IPS DF 4.7 (cell line): Measurements from ENCODE around the gene GBP7.
"Not testable (repeated sequence)": the region's sequence is repeated elsewhere in the genome, so short reads cannot be mapped to it uniquely, and the experiment has no call there.

ENCODE experiments used
- DNase-seq: peaks from one replicate; pipeline ENCODE4 v3.0.0-alpha.2; 2013; ENCODE audit warnings: low spot score; ENCODE audit errors: extremely low read depth

The GBP7 gene, protein sequence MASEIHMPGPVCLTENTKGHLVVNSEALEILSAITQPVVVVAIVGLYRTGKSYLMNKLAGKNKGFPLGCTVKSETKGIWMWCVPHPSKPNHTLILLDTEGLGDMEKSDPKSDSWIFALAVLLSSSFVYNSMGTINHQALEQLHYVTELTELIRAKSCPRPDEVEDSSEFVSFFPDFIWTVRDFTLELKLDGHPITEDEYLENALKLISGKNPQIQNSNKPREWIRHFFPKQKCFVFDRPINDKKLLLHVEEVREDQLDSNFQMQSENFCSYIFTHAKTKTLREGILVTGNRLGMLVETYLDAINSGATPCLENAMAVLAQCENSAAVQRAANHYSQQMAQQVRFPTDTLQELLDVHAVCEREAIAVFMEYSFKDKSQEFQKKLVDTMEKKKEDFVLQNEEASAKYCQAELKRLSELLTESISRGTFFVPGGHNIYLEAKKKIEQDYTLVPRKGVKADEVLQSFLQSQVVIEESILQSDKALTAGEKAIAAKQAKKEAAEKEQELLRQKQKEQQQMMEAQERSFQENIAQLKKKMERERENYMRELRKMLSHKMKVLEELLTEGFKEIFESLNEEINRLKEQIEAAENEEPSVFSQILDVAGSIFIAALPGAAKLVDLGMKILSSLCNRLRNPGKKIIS

DNA sequence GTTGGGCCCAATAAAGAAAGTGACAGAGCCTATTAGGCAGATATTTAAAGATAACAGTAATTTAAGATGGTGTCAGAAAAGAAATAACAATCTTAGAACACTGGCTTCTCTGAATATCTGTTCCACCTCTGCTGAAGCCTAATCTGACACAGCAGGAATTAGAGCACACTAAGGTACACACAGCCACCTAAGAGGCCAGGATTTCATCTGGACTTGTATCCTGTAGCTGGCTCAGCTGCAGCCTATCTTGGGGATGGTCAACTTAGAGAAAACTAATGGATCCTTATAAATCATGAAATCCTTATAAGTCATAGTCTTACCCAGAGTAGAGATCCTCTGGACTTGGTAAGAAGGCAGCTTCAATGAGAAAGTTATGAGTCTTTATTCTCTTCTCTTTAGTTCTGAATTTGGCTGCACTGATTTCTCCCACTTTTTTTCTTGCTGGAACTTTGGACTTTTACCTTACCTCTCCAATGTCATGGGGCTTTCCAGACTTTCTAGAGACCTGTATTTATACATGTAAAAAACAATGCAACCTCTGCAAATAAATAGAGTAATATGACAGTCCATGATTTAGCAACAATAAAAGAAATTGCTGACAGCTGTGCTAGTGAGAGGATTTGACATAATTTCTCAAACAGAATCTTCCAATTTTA lies at the start of gene GBP7:
Gene GBP7, minus strand, starts transcription at position 403 of the 656 bp plus-strand sequence. CDS start 4,068 bp downstream, outside the sequence.
- no peak for DNase-seq

DNA sequence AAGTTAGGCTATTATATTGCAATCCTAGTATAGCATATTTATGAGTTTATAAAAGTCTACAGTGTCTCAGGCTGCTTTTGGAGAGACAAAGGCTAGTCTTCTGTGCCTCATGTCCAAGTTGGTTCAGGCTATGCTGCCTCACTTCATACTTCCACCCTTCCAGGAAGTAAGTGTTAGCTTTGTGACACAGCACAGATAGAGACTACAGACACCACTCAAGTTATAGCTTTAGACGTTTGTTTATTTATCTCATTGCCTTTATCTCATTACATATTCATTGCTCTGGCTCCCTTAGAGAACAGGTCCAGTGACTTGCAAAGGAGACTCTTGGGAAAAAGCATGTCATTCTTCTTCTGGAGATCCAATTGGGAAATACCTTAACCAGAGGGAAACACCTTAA lies 45.5 kb upstream of the GBP7 start:
- DNase-seq: no peak

DNA sequence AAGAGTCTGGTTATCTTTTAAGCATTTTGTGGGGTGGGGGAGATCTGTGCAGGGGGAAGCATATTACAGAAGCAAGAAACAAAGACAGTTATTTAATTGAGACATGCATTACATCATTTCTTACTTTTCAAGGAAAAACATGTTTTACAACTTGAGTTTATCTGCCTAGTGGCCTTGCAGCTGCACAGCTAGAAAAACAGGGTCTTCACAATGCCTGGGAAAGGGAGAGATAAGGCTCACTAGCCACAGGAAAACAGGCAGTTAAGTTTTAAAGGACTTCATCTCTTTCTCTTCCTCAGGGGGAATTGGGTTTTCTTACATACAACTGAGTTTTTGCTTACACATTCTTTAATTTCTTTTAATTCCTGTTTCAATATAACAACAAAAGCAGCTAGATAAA lies 44.0 kb upstream of the GBP7 start:
- DNase-seq: not testable (repeated sequence)

DNA sequence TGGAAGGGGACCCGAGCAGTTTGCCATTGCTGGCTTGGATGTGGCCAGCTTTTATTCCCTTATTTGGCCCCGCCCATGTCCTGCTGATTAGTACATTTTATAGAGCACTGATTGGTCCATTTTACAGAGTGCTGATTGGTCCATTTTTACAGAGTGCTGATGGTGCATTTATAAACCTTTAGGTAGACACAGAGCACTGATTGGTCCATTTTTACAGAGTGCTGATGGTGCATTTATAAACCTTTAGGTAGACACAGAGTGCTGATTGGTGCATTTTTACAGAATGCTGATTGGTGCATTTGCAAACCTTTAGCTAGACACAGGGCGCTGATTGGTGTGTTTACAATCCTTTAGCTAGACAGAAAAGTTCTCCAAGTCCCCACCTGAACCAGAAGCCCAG lies 43.1 kb upstream of the GBP7 start:
- not testable (repeated sequence) for DNase-seq

DNA sequence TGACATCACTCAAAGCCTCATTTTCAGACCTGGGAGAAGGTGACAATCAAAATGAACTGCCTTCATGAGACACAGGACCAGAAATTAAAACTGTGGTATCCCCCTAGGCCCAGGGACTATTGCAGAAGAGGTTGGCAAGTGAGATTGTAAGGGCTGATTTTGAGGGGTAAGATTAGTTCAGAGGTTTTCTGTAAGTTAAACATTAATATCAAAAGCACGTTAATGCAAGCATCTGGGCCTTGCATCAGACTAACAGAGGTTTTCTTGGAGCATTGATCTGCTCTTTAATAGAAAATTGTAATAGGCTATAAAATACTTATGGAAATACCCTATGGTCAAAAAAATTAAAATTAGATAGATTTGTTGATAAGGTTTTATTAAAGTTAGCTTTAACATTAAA lies 37.5 kb upstream of the GBP7 start:
- no peak for DNase-seq

DNA sequence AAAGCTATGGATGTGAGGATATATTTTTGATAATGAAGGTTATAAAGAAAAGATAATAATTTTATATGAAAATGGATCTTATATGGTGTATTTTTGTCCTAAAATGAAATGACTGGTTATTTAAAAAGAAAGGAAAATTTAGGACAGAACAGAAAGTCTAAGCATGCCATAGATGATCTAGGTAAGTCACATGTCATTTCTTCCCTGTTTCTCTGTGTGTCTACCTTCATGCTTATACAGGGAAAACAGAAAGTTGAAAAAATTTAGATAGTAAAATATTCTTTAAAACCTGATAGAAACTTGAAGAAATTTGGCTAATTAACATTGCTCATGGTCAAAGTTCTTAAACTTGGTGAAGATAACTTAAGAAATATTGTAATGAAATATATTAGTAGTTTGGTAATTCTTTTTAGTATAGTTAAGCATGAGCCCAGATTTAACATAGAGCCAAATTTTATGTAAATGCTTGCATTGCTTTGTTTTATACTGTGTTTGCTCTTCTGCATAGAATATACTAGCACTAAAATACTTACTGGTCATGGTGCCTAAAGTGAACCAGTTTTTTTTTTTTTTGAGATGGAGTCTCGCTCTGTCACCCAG lies 35.3 kb upstream of the GBP7 start:
- DNase-seq: no peak

DNA sequence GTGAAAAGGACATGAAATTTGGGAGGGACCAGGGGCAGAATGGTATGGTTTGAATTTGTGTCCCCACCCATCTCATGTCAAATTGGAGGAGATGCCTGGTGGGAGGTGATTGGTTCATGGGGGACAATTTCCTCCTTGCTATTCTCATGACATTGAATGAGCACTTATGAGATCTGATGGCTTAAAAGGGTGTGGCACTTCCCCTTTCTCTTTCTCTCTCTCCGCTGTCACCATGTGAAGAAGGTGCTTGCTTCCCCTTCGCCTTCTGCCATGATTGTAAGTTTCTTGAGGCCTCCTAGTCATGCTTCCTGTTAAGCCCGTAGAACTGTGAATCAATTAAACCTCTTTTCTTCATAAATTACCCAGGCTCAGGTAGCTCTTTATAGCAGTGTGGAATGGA lies 30.6 kb upstream of the GBP7 start:
- no peak for DNase-seq

DNA sequence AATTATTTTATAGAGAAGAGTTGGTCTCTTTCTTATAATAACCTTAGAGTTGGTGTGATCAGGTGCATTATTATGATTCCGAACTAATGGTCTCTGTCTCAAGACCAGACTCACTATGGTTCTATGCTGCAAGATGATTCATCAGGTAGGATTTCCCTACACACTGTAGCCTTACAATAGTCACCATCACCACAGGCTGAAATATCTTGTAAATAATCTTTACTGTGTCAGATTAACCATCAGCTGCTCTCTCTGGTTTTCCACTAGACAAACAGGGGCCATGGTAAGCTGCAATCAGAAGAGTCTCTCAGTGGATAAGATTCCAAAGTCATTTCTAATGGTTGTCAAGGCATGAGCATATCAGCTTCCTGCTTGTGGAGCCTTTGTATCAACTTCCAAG lies 27.4 kb upstream of the GBP7 start:
- no peak for DNase-seq

DNA sequence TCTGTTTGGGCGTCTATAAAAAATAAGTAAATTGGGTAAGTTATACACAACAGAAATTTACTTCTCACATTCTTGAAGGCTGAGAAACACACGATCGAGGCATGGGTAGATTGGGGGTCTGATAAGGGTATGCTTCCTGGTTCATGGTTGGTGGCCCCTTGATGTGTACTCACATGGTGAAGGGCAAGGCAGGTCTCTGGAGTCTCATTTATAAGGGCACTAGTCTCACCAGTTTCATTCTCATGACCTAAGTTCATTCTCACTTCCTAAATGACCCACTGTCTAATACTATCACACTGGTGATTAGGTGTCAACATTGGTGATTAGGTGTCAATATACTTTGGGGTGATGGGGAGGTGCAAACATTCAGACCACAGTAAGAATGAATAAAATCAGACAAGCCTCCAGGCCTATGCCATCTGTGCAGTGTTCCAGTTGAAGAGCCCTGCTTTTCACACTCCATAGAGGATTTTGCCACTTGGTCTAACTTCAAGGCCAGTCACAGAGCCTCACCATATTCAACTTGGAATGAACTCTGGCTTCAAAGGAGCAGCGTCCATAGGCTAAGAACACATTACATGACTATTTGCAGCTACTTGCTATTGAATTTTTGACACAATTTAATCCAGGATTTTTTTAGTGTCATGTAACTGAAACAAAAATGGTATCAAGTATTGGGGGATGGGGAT lies 25.4 kb upstream of the GBP7 start:
- DNase-seq: no peak

DNA sequence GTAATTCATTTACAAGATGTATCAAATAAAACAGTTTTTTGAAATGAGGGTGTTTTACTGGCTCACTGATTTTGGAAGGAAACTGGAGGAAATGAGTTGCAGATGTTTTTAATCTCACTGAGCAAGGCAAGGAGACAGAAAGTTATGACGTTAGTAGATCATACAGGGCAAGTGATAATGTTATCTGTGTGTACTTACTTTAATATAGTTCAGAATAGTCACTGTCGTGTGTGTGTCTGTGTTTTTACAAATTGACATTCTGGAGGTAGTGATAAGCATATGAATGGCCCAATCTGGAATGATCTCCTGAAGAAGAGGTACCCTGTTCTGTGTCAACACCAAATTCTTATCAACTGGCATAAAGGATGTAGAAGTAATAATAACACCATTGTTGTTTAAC lies 24.9 kb upstream of the GBP7 start:
- DNase-seq: no peak

DNA sequence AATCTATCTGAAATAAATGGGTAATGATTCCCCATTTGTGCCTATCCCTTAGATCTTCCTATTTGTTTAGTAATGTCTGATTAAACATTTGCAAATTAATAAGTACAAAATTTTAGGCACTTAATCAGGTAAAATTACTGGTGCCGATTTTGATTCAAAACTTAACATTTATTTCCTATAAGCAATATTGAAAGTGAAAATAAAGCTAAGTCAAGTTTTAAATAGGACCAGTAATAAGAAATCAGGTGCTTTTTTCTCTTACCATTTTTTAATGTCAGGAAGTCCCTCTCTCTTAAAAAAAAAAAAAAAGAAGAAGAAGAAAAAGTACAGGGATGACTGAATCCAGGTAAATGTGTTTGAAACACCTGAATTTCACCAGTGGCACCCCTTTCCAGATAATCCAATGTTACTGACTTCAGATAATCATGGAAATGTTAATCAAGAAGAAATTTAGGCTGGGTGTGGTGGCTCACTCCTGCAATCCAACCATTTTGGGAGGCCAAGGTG lies 23.8 kb upstream of the GBP7 start:
- DNase-seq: no peak

DNA sequence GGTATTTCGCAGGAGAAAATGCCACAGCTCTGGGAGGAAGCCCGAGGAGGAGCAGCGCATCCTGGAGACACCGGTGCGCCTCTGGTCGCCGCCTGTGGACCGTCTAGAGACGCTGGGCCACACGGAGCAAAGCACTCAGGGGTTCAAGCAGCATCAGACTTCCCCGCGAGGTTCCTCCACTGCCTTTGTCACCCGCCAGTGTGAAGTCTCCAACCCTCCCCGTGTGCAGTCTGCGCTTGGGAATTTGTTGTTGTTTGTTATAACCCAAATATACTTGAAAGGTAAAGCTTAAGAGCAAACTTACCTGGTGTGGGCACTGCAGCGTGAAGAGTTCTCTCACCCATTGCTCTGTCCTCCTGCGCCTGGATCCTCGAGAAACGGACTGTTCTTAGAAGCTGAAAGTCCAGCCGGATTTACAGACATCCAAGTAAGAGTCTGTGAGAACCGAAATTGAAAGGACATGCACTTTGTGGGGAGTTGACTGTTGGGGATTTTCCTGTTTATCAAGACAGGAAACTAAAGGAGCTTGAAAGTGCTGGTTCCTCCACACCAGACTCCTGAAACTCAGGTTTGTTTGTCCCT lies 22.8 kb upstream of the GBP7 start, which contains the start of gene GBP4:
Gene GBP4, minus strand, starts transcription at position 452 of the 582 bp plus-strand sequence. Its CDS starts 108 bp downstream, at position 344.
- DNase-seq: no peak

DNA sequence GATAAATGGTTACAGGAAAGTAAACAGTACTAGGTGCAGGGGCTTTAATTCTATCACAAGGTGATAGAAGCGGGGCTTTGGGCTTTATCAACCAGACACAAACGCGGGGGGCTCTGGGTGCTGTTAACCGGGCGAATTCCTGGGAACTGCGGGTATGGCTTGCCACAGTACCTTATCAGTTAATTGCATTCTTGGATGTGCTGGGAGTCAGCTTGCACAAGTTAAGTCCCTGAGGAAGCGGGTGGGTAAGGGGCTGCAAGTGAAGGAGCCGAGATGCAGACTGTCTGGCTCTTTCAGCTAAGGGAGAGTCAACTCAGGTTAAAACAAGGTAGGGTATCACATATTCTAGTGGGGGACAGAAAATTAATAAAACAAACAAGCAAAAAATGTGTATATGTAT lies 22.3 kb upstream of the GBP7 start:
- DNase-seq: no peak

DNA sequence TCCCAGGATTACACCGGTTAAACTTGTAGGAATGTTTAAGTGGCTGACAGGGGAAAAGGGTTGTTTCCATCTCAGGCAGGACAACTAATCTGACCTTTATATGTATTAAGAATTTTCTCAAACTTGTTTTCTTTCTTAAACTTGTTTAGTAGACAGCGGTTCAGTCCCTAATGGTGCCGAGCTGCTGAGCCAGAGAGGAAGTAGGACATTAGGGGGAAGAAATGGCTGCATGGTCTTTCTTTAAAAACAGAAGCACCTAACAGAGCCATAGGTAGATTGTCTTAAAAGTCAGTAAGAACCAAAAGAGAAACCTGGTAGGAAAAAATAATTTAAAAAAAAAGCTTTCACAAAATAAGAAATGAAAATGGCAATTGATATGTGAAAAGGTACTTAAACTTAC lies 19.7 kb upstream of the GBP7 start:
- no peak for DNase-seq

DNA sequence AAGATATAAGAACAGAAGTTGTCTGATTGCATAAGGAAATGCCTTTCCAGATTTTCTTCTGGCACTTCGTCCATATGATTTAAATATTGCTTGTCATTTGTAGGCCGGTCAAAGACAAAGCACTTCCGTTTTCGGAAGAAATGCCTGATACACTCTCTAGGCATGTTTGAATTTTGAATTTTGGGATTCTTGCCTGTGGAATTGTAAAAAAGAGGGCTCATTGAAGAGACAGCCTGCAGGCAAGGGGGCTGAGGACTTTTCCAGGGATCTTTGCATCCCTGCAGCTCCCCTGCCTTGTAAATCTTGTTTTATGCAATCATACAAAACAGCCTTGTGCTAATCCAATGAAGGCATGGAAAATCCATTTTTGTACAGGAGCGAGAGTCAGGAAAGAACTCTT lies 15.5 kb upstream of the GBP7 start:
- DNase-seq: no peak

DNA sequence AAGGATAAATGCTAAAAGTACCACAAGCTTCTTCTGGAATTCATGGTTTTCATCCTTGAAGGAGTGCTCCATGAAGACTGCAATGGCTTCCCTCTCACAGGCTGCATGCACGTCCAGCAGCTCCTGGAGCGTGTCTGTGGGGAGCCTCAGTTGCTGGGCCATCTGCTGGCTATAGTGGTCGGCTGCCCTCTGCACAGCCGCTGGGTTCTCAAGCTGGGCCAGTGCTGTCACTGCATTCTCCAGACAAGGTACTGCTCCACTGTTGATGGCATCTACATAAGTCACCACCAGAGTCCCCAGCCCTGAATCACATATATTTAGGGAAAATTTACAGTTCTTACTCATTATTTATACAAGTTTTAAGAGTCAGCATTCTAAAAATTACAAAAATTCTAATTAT lies 14.2 kb upstream of the GBP7 start:
- no peak for DNase-seq

DNA sequence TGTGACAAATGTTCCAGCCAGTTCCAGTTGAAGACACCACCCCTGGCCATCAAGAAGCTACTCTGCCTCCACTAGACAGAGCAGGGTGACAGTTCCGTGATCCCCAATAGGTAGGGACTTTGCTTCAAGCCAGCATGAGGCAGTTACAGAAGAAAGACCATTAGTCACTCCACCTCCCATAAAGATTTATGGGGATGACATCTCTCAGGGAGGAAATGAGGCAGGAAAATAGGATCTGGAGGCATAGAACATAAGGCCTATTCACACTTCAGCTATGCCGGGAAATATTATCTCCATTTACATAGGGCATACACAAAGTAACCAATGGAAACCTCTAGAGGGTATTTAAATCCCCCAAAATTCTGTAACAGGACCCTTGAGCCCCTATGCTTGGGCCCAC lies 3.5 kb upstream of the GBP7 start:
- no peak for DNase-seq

DNA sequence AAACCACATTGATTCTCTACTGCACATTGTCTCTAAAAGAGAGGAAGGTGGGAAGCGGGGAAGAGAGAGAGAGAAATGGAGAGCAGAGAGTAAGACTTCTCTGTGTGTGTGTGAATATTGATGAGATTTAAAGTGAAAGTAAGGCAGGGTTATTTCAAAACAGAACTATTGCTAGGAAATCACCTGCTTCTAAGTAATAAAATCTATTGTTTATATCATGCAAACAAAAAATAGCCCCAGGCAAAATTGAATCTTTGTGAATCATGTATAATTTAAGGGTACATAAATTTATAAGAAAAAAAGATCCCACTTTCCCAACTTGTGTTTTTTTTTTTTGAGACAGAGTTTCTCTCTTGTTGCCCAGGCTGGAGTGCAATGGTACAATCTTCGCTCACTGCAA lies 1.2 kb upstream of the GBP7 start:
- DNase-seq: no peak

DNA sequence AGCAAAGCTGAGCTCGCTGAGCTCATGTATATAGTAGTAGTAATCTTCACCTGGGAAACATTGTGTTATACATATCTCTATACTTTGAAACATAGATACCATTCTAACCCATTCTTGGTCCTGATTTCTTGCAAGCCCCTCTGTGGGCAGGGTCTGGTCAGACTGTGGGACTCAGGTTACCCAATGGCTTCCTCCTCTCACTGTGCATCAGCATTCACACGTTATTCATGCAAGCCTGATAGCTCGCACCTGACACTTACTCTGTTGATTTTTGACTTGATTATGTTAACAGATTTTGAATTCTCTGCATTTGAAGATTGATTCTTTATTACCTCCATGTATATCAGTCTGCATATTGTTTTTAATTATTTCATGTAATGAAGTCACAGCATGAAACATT lies 1.3 kb downstream of the GBP7 start:
- no peak for DNase-seq

DNA sequence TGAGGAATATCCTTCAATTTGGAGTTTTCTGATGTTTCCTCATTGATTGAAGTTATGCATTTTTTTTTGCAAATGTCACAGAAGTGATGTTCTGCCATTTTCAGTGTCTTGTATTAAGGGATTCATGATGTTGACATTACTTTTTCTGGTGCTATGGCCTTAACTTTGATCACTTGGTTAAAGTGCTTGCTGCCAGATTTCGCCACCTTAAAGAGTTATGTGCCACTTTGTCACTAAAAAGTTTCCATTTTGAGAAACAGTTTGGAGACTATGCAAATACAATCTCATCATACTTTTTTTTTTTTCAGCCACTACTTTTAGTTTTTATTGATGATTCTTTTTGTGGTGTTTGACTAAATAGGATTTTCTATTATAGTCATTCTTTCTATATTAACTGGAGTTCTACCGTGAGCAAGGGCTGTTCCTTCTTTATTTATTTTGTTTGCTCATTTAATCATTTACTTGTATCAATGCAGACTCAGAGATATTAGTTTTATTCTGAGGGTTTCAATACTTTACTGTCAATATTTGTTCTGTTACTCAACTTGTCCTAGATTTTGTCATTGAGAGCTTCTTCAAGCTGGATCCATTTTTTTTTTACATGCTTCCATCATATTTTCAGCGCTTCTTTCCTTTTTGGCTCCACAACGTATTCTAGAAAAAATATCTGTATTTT lies 3.2 kb downstream of the GBP7 start:
- no peak for DNase-seq
